NCI-H460 (cell line): ENCODE results near the gene SUSD4. TPM values are rescaled to one million over a fixed set of nuclear protein-coding genes. Genes with fewer than 3 reads are reported as not detected.

Source experiments
- DNase-seq: peaks from one replicate; pipeline ENCODE4 v3.0.0-alpha.2; 2016; ENCODE audit warnings: low read depth; ENCODE audit errors: extremely low read depth
- total RNA-seq: library from RNA; depleted of rRNA; stranded (reverse); fragments of >200 nt; shearing (Covaris generic); gene quantifications from 2 replicates; pipeline ENCODE4 v1.2.3, GENCODE V29; 2014

The SUSD4 gene
- total RNA-seq, 1 experiment from 2014 or later, result not detected

- DNase-seq, result no peak
Measured at GRCh38 chr1:223217781-223218180, 146.2 kb downstream of the SUSD4 start.

GRCh38 chr1:223216531-223217205 lies 147.3 kb downstream of the SUSD4 start:
- no peak for DNase-seq

GRCh38 chr1:223216074-223216473 lies 147.9 kb downstream of the SUSD4 start:
- DNase-seq, result no peak

- DNase-seq, result no peak
Measured at GRCh38 chr1:223215026-223215425, 148.9 kb downstream of the SUSD4 start.

GRCh38 chr1:223214261-223214807 lies 149.6 kb downstream of the SUSD4 start:
- DNase-seq, result no peak

- no peak for DNase-seq
Measured at GRCh38 chr1:223212441-223212840, 151.5 kb downstream of the SUSD4 start.

- no peak for DNase-seq
Measured at GRCh38 chr1:223211323-223211985, 152.5 kb downstream of the SUSD4 start.

- DNase-seq, result no peak
Measured at GRCh38 chr1:223210788-223211120, 153.2 kb downstream of the SUSD4 start.

GRCh38 chr1:223209992-223210787 lies 153.8 kb downstream of the SUSD4 start:
- DNase-seq, result no peak

GRCh38 chr1:223209293-223209898 lies 154.6 kb downstream of the SUSD4 start:
- DNase-seq, result no peak

- DNase-seq, result no peak
Measured at GRCh38 chr1:223208164-223209076, 155.6 kb downstream of the SUSD4 start.

- no peak for DNase-seq
Measured at GRCh38 chr1:223207293-223208066, 156.5 kb downstream of the SUSD4 start.

GRCh38 chr1:223204424-223204823 lies 159.6 kb downstream of the SUSD4 start:
- no peak for DNase-seq

GRCh38 chr1:223203694-223204093 lies 160.3 kb downstream of the SUSD4 start:
- DNase-seq, result no peak

GRCh38 chr1:223203034-223203408 lies 161.0 kb downstream of the SUSD4 start:
- DNase-seq, result no peak

- no peak for DNase-seq
Measured at GRCh38 chr1:223202376-223203033, 161.5 kb downstream of the SUSD4 start.

GRCh38 chr1:223201967-223202366 lies 162.0 kb downstream of the SUSD4 start:
- no peak for DNase-seq

- no peak for DNase-seq
Measured at GRCh38 chr1:223200903-223201302, 163.1 kb downstream of the SUSD4 start.
